Mucosa of gallbladder (tissue), 1 donor: ENCODE results near the gene SRD5A1. TPM values are rescaled to one million over a fixed set of nuclear protein-coding genes. Genes with fewer than 3 reads are reported as not detected.

ENCODE experiments used
- DNase-seq: peaks from one replicate; pipeline ENCODE4 v3.0.0-alpha.2; 2020; ENCODE audit warnings: low spot score
- total RNA-seq: library from RNA; stranded (reverse); gene quantifications from one replicate; pipeline ENCODE4 v1.2.1, GENCODE V29; 2021
- donor health status: DM: no; HTN: no; CAD: no.

The SRD5A1 gene
- 12.8 TPM for total RNA-seq

- peak; percentile 88 for DNase-seq
Measured at GRCh38 chr5:6632888-6633468, at the start of gene SRD5A1, which contains the start of gene NSUN2. SRD5A1 (plus strand) TSS chr5:6633440; CDS start chr5:6633577, 137 bp downstream. NSUN2 (minus strand) TSS chr5:6633044; CDS start chr5:6632979, 65 bp downstream.

GRCh38 chr5:6584101-6584645 lies 49.1 kb upstream of the SRD5A1 start:
- no peak for DNase-seq

GRCh38 chr5:6584727-6585126 lies 48.5 kb upstream of the SRD5A1 start:
- no peak for DNase-seq

- DNase-seq: no peak
Measured at GRCh38 chr5:6585168-6585567, 48.1 kb upstream of the SRD5A1 start.

GRCh38 chr5:6585939-6586646 lies 47.1 kb upstream of the SRD5A1 start:
- DNase-seq: no peak

GRCh38 chr5:6586647-6587042 lies 46.6 kb upstream of the SRD5A1 start:
- DNase-seq: no peak

- DNase-seq: no peak
Measured at GRCh38 chr5:6587171-6587570, 46.1 kb upstream of the SRD5A1 start.

GRCh38 chr5:6590581-6590980 lies 42.7 kb upstream of the SRD5A1 start:
- no peak for DNase-seq

GRCh38 chr5:6591671-6592288 lies 41.5 kb upstream of the SRD5A1 start:
- no peak for DNase-seq

GRCh38 chr5:6592601-6593000 lies 40.6 kb upstream of the SRD5A1 start:
- DNase-seq: no peak

GRCh38 chr5:6593148-6594016 lies 39.9 kb upstream of the SRD5A1 start:
- DNase-seq: no peak

- DNase-seq: no peak
Measured at GRCh38 chr5:6594066-6594465, 39.2 kb upstream of the SRD5A1 start.

- no peak for DNase-seq
Measured at GRCh38 chr5:6595405-6595804, 37.8 kb upstream of the SRD5A1 start.

- no peak for DNase-seq
Measured at GRCh38 chr5:6596388-6596787, 36.9 kb upstream of the SRD5A1 start.

GRCh38 chr5:6597557-6597956 lies 35.7 kb upstream of the SRD5A1 start:
- no peak for DNase-seq

- DNase-seq: no peak
Measured at GRCh38 chr5:6598351-6598900, 34.8 kb upstream of the SRD5A1 start.

- DNase-seq: no peak
Measured at GRCh38 chr5:6599739-6600138, 33.5 kb upstream of the SRD5A1 start.

GRCh38 chr5:6601271-6601670 lies 32.0 kb upstream of the SRD5A1 start:
- DNase-seq: no peak

- no peak for DNase-seq
Measured at GRCh38 chr5:6601816-6602215, 31.4 kb upstream of the SRD5A1 start.

GRCh38 chr5:6602441-6602840 lies 30.8 kb upstream of the SRD5A1 start:
- no peak for DNase-seq

GRCh38 chr5:6603643-6604042 lies 29.6 kb upstream of the SRD5A1 start:
- DNase-seq: no peak

- no peak for DNase-seq
Measured at GRCh38 chr5:6604341-6604740, 28.9 kb upstream of the SRD5A1 start.
